CD4-positive, alpha-beta T cell treated with Interleukin-4 for 4 hours (primary cell): ENCODE measurements around the gene ACOT12.

Source experiments
- DNase-seq: peaks from one replicate; pipeline ENCODE4 v3.0.0-alpha.2; 2020

The ACOT12 gene

GRCh38 chr5:81286059-81286617 is 107.8 kb downstream of the ACOT12 start:
- no peak for DNase-seq

GRCh38 chr5:81283976-81284375 is 110.0 kb downstream of the ACOT12 start:
- DNase-seq: no peak
